Fibroblast of villous mesenchyme (primary cell): ENCODE data around the gene ENTREP1. TPM values are rescaled to one million over a fixed set of nuclear protein-coding genes. Genes with fewer than 3 reads are reported as not detected.

Source experiments
- DNase-seq: peaks from one replicate; pipeline ENCODE4 v3.0.0-alpha.2; 2010; ENCODE audit warnings: low read depth
- H3K4me3 ChIP-seq: 2 replicates; pipeline ENCODE4 v1.5.1; 2011; ENCODE audit warnings: low read depth, mild to moderate bottlenecking, low read length
- total RNA-seq: library from RNA; depleted of rRNA; stranded (reverse); fragments of >200 nt; gene quantifications from 2 replicates; pipeline ENCODE4 v1.2.3, GENCODE V29; 2012
- TF ChIP-seq, protein P1 (sequence below): IDR thresholded peaks from 2 replicates; pipeline ENCODE4 v1.5.1; 2012; ENCODE audit warnings: low read depth, mild to moderate bottlenecking, low read length; ENCODE audit not compliant: insufficient read depth

Gene ENTREP1
- total RNA-seq, 1 donor: not detected

- no peak overlapping the region for H3K4me3 ChIP-seq
- DNase-seq: peak; percentile 25
- TF ChIP-seq, protein P1, sequence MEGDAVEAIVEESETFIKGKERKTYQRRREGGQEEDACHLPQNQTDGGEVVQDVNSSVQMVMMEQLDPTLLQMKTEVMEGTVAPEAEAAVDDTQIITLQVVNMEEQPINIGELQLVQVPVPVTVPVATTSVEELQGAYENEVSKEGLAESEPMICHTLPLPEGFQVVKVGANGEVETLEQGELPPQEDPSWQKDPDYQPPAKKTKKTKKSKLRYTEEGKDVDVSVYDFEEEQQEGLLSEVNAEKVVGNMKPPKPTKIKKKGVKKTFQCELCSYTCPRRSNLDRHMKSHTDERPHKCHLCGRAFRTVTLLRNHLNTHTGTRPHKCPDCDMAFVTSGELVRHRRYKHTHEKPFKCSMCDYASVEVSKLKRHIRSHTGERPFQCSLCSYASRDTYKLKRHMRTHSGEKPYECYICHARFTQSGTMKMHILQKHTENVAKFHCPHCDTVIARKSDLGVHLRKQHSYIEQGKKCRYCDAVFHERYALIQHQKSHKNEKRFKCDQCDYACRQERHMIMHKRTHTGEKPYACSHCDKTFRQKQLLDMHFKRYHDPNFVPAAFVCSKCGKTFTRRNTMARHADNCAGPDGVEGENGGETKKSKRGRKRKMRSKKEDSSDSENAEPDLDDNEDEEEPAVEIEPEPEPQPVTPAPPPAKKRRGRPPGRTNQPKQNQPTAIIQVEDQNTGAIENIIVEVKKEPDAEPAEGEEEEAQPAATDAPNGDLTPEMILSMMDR: no peak
Observed at GRCh38 chr9:69307446-69308205, 17.4 kb upstream of the ENTREP1 start.

DNA sequence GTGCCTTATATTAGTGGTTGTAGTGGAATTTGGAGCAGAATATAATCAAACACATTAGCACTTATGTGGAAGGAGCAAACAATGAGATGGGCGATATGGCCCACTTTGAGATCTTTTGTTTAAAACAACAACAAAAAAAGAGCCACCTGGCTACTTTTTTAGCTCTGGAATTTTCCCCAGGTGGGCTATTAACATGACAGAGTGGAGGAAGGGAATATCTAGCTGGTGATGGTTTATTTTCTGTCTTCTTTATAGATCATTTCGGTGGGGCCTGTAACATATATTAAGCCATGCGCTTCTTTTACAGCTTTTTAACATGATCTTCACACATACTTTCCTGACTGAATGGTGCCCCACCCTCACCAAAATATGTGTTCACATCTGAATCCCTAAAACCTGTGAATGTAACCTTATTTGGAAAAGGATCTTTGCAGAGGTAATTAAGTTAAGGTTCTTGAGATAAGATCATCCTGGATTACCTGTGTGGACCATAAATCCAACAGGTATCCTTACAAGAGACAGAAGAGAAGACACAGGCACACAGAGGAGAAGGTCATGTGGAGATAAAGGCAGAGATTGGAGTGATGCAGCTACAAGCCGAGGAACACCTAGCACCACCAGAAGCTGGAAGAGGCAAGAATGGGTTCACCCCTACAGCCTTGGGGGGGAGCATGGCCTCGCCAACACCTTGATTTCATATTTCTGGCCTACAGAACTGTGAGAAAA, 16.6 kb upstream of the ENTREP1 start:
- TF ChIP-seq, protein P1: no peak
- no peak overlapping the region for H3K4me3 ChIP-seq
- DNase-seq: no peak

- no peak overlapping the region for H3K4me3 ChIP-seq
- no peak for DNase-seq
- TF ChIP-seq, protein P1: no peak
Observed at GRCh38 chr9:69313175-69313574, 11.8 kb upstream of the ENTREP1 start.

DNA sequence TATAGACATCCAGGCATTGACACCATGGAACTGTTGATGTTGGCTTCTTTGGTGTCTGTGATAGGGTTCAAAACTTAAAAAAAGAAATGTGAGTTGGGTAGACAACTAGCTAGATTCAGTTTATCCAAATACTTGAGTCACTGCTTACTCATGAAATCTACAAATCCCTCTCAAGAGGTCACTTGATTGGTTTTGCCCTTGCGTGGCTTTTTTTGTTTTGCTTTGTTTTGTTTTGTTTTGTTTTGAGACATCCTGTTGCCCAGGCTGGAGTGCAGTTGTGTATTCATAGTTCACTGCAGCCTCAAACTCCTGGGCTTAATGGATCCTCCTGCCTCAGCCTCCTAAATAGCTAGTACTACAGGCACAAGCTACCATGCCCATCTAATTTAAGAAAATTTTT, 10.5 kb upstream of the ENTREP1 start:
- no peak for DNase-seq

DNA sequence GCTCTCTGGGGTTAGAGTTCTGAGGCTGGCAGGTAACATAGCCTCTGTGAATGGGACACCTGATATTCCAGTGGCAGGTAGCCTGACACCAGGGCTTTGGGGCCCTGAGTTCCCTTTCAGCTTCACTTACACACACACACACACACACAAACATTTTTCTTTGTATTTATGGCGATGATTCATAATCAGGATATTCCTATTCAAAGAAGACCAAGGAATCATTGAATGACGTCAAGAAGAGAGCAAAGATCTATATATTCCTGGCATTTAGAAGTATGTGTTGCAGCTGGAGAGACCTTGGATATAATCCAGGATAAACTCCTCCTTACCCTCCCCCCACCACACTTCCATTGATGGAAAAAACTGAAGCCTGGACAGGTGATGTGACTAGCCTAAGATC, 7.9 kb upstream of the ENTREP1 start:
- TF ChIP-seq, protein P1: no peak
- H3K4me3 ChIP-seq: no peak overlapping the region
- DNase-seq: no peak

More for the DNA sequence above, 10.5 kb upstream of the ENTREP1 start:
- H3K4me3 ChIP-seq: no peak overlapping the region
- TF ChIP-seq, protein P1: no peak

DNA sequence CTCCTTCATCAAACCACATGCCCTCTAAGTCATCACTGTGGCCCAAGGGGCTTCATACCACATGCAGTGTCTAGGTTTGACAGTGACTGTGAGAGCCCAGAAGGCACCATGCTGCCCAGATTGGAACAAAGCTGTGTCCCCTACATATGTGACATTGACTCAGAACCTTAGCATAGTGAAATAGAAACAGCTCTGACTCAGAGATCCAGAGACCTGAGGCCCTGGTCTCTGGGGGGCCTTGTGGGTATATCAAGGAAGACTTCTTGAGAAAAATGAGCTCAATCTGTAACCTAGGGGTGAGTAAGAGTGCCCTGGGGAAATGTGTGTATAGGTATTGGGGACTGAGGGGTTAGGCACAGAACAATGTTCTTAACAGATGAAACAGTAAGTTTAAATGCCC, 7.1 kb upstream of the ENTREP1 start:
- TF ChIP-seq, protein P1: no peak
- no peak for DNase-seq
- no peak overlapping the region for H3K4me3 ChIP-seq
